ENCODE data around the gene BYSL.

Gene BYSL

GRCh38 chr6:41947581-41948220 lies 26.4 kb downstream of the BYSL start:
- DNase-seq (ENCODE audit: low read depth), result no peak
- Histone ChIP-seq H3K4me1 (ENCODE audit: control insufficient read depth, insufficient read depth, low read length) (peaks cover 13% of the 10 kb centered on the region), H3K36me3 (ENCODE audit: control insufficient read depth, insufficient read depth, low read length, severe bottlenecking) (no peaks in the 10 kb centered on the region), H3K4me3 (ENCODE audit: low read length) (no peak overlapping the region), H3K9ac (ENCODE audit: low read length) (no peak overlapping the region), H3K27me3 (replicated peaks; ENCODE audit: control insufficient read depth, insufficient read depth, low read length) (no peaks in the 10 kb centered on the region), H3K9me3 (ENCODE audit: control insufficient read depth, low read length) (no peaks in the 10 kb centered on the region)

GRCh38 chr6:41954668-41955067 lies 33.4 kb downstream of the BYSL start:
- H3K27me3 ChIP-seq (replicated peaks; ENCODE audit: control insufficient read depth, insufficient read depth, low read length), result no peaks in the 10 kb centered on the region
- H3K4me1 ChIP-seq (ENCODE audit: control insufficient read depth, insufficient read depth, low read length), result no peaks in the 10 kb centered on the region
- H3K36me3 ChIP-seq (ENCODE audit: control insufficient read depth, insufficient read depth, low read length, severe bottlenecking), result no peaks in the 10 kb centered on the region
- no peak for DNase-seq (ENCODE audit: low read depth)
- no peaks in the 10 kb centered on the region for H3K9me3 ChIP-seq (ENCODE audit: control insufficient read depth, low read length)
- no peak overlapping the region for H3K4me3 ChIP-seq (ENCODE audit: low read length)
- no peak overlapping the region for H3K9ac ChIP-seq (ENCODE audit: low read length)

- Histone ChIP-seq H3K9ac (ENCODE audit: low read length) (no peak overlapping the region), H3K36me3 (ENCODE audit: control insufficient read depth, insufficient read depth, low read length, severe bottlenecking) (no peaks in the 10 kb centered on the region), H3K4me1 (ENCODE audit: control insufficient read depth, insufficient read depth, low read length) (no peaks in the 10 kb centered on the region), H3K27me3 (replicated peaks; ENCODE audit: control insufficient read depth, insufficient read depth, low read length) (no peaks in the 10 kb centered on the region), H3K9me3 (ENCODE audit: control insufficient read depth, low read length) (no peaks in the 10 kb centered on the region), H3K4me3 (ENCODE audit: low read length) (no peak overlapping the region)
- no peak for DNase-seq (ENCODE audit: low read depth)
Observed at GRCh38 chr6:41955412-41955811, 34.1 kb downstream of the BYSL start.

GRCh38 chr6:41957117-41957516 lies 35.8 kb downstream of the BYSL start:
- H3K4me1 ChIP-seq (ENCODE audit: control insufficient read depth, insufficient read depth, low read length), result peaks cover 3% of the 10 kb centered on the region
- no peak overlapping the region for H3K4me3 ChIP-seq (ENCODE audit: low read length)
- no peak overlapping the region for H3K9ac ChIP-seq (ENCODE audit: low read length)
- H3K36me3 ChIP-seq (ENCODE audit: control insufficient read depth, insufficient read depth, low read length, severe bottlenecking), result no peaks in the 10 kb centered on the region
- no peak for DNase-seq (ENCODE audit: low read depth)
- no peaks in the 10 kb centered on the region for H3K27me3 ChIP-seq (replicated peaks; ENCODE audit: control insufficient read depth, insufficient read depth, low read length)
- H3K9me3 ChIP-seq (ENCODE audit: control insufficient read depth, low read length), result no peaks in the 10 kb centered on the region

- Histone ChIP-seq H3K4me1 (ENCODE audit: control insufficient read depth, insufficient read depth, low read length) (peaks cover 3% of the 10 kb centered on the region), H3K4me3 (ENCODE audit: low read length) (no peak overlapping the region), H3K9ac (ENCODE audit: low read length) (no peak overlapping the region), H3K27me3 (replicated peaks; ENCODE audit: control insufficient read depth, insufficient read depth, low read length) (no peaks in the 10 kb centered on the region), H3K36me3 (ENCODE audit: control insufficient read depth, insufficient read depth, low read length, severe bottlenecking) (no peaks in the 10 kb centered on the region), H3K9me3 (ENCODE audit: control insufficient read depth, low read length) (no peaks in the 10 kb centered on the region)
- DNase-seq (ENCODE audit: low read depth), result no peak
Observed at GRCh38 chr6:41958022-41958856, 36.9 kb downstream of the BYSL start.

- Histone ChIP-seq H3K27me3 (replicated peaks; ENCODE audit: control insufficient read depth, insufficient read depth, low read length) (no peaks in the 10 kb centered on the region), H3K4me1 (ENCODE audit: control insufficient read depth, insufficient read depth, low read length) (peaks cover 3% of the 10 kb centered on the region), H3K9ac (ENCODE audit: low read length) (no peak overlapping the region), H3K9me3 (ENCODE audit: control insufficient read depth, low read length) (no peaks in the 10 kb centered on the region), H3K4me3 (ENCODE audit: low read length) (no peak overlapping the region), H3K36me3 (ENCODE audit: control insufficient read depth, insufficient read depth, low read length, severe bottlenecking) (no peaks in the 10 kb centered on the region)
- no peak for DNase-seq (ENCODE audit: low read depth)
Observed at GRCh38 chr6:41960028-41960427, 38.7 kb downstream of the BYSL start.

- Histone ChIP-seq H3K4me1 (ENCODE audit: control insufficient read depth, insufficient read depth, low read length) (peaks cover 3% of the 10 kb centered on the region), H3K4me3 (ENCODE audit: low read length) (no peak overlapping the region), H3K36me3 (ENCODE audit: control insufficient read depth, insufficient read depth, low read length, severe bottlenecking) (no peaks in the 10 kb centered on the region), H3K9me3 (ENCODE audit: control insufficient read depth, low read length) (no peaks in the 10 kb centered on the region), H3K27me3 (replicated peaks; ENCODE audit: control insufficient read depth, insufficient read depth, low read length) (no peaks in the 10 kb centered on the region), H3K9ac (ENCODE audit: low read length) (no peak overlapping the region)
- no peak for DNase-seq (ENCODE audit: low read depth)
Observed at GRCh38 chr6:41963371-41963770, 42.1 kb downstream of the BYSL start.

- Histone ChIP-seq H3K36me3 (ENCODE audit: control insufficient read depth, insufficient read depth, low read length, severe bottlenecking) (no peaks in the 10 kb centered on the region), H3K9ac (ENCODE audit: low read length) (no peak overlapping the region), H3K4me1 (ENCODE audit: control insufficient read depth, insufficient read depth, low read length) (peaks cover 3% of the 10 kb centered on the region), H3K4me3 (ENCODE audit: low read length) (no peak overlapping the region), H3K9me3 (ENCODE audit: control insufficient read depth, low read length) (no peaks in the 10 kb centered on the region), H3K27me3 (replicated peaks; ENCODE audit: control insufficient read depth, insufficient read depth, low read length) (no peaks in the 10 kb centered on the region)
- no peak for DNase-seq (ENCODE audit: low read depth)
Observed at GRCh38 chr6:41964201-41964887, 43.0 kb downstream of the BYSL start.

GRCh38 chr6:41965429-41966213 lies 44.3 kb downstream of the BYSL start:
- peaks cover 8% of the 10 kb centered on the region for H3K4me1 ChIP-seq (ENCODE audit: control insufficient read depth, insufficient read depth, low read length)
- H3K4me3 ChIP-seq (ENCODE audit: low read length), result no peak overlapping the region
- no peak overlapping the region for H3K9ac ChIP-seq (ENCODE audit: low read length)
- no peak for DNase-seq (ENCODE audit: low read depth)
- H3K36me3 ChIP-seq (ENCODE audit: control insufficient read depth, insufficient read depth, low read length, severe bottlenecking), result no peaks in the 10 kb centered on the region
- no peaks in the 10 kb centered on the region for H3K9me3 ChIP-seq (ENCODE audit: control insufficient read depth, low read length)
- H3K27me3 ChIP-seq (replicated peaks; ENCODE audit: control insufficient read depth, insufficient read depth, low read length), result no peaks in the 10 kb centered on the region

GRCh38 chr6:41966214-41966920 lies 45.1 kb downstream of the BYSL start:
- no peak for DNase-seq (ENCODE audit: low read depth)
- peaks cover 14% of the 10 kb centered on the region for H3K4me1 ChIP-seq (ENCODE audit: control insufficient read depth, insufficient read depth, low read length)
- no peaks in the 10 kb centered on the region for H3K36me3 ChIP-seq (ENCODE audit: control insufficient read depth, insufficient read depth, low read length, severe bottlenecking)
- no peaks in the 10 kb centered on the region for H3K27me3 ChIP-seq (replicated peaks; ENCODE audit: control insufficient read depth, insufficient read depth, low read length)
- no peaks in the 10 kb centered on the region for H3K9me3 ChIP-seq (ENCODE audit: control insufficient read depth, low read length)
- H3K9ac ChIP-seq (ENCODE audit: low read length), result no peak overlapping the region
- H3K4me3 ChIP-seq (ENCODE audit: low read length), result no peak overlapping the region
